H1 (cell line): ENCODE measurements around the gene TLL1. TPM values are rescaled to one million over a fixed set of nuclear protein-coding genes. Genes with fewer than 3 reads are reported as not detected.

Source experiments
- CHD1 ChIP-seq: IDR thresholded peaks from 2 replicates; pipeline ENCODE4 v1.6.1; 2012; ENCODE audit warnings: low read depth, low read length, improper control_type of control experiment
- GABPA ChIP-seq: IDR thresholded peaks from 2 replicates; pipeline ENCODE4 v1.6.1; 2011; ENCODE audit warnings: mild to moderate bottlenecking, low read length, moderate library complexity, borderline replicate concordance; ENCODE audit not compliant: insufficient read depth
- polyA plus RNA-seq, 7 experiments: library from polyadenylated mRNA; depleted of rRNA in 3 of 7; stranded (reverse) in 5 of 7; unstranded in 2 of 7; fragments of >200 nt in 5 of 7; fragments of 200-250 nt in 2 of 7; gene quantifications; 1 replicate in 5 of 7; 2 replicates in 1 of 7; 4 replicates in 1 of 7; pipeline versions ENCODE4 v1.2.1 to v1.2.3, GENCODE V29; 2011 to 2013; ENCODE audit warnings: missing spikeins in 2 of 7, mixed read lengths in 2 of 7
- total RNA-seq: library from RNA; stranded (reverse); fragmentation: NEBNext Ultra II Directional; extraction: Animal tissue kit (Norgen Biotek cat#: 25700); gene quantifications from 2 replicates; pipeline ENCODE4 v1.2.1, GENCODE V29; 2021

Gene TLL1
- total and polyA plus RNA-seq, 2 of the 8 experiments (the other 6 are each of a cell fraction or from before 2014, with no cell fraction given), result 0.18 to 1.1 TPM

GRCh38 chr4:166143227-166143626 is 270.2 kb downstream of the TLL1 start (continued):
- TF ChIP-seq GABPA, result no peak
- no peak for TF ChIP-seq CHD1
